IPS DF 6.9 (cell line): ENCODE results near the gene SYF2.
"Not testable (repeated sequence)": the region's sequence is repeated elsewhere in the genome, so short reads cannot be mapped to it uniquely, and the experiment has no call there.

Experiments used
- DNase-seq: peaks from one replicate; pipeline ENCODE4 v3.0.0-alpha.2; 2013; ENCODE audit warnings: low read depth, low spot score
- H3K27ac ChIP-seq: one replicate; pipeline ENCODE4 v1.5.1; 2013; ENCODE audit warnings: low read length, control low read depth
- H3K27me3 ChIP-seq: 2 replicates; pipeline ENCODE4 v1.6.1; 2013; ENCODE audit warnings: mild to moderate bottlenecking, low read length; ENCODE audit not compliant: control insufficient read depth, insufficient read depth
- H3K36me3 ChIP-seq: 2 replicates; pipeline ENCODE4 v1.6.1; 2013; ENCODE audit warnings: low read length; ENCODE audit not compliant: control insufficient read depth, insufficient read depth
- H3K4me1 ChIP-seq: 2 replicates; pipeline ENCODE4 v1.6.1; 2013; ENCODE audit warnings: low read length; ENCODE audit not compliant: control insufficient read depth, insufficient read depth
- H3K4me3 ChIP-seq: 2 replicates; pipeline ENCODE4 v1.5.1; 2013; ENCODE audit warnings: mild to moderate bottlenecking, low read length
- H3K9me3 ChIP-seq: 2 replicates; pipeline ENCODE4 v1.6.1; 2013; ENCODE audit warnings: low read length, inconsistent platforms; ENCODE audit not compliant: control insufficient read depth, insufficient read depth
- WGBS: extraction: QIAGEN DNeasy Blood & Tissue Kit; methylation state at CpG from one replicate; pipeline ENCODE4 v1.1.7; 2013; ENCODE audit warnings: mixed read lengths, missing lambda C conversion rate; ENCODE audit not compliant: insufficient read length, insufficient coverage; 5-methylcytosine and 5-hydroxymethylcytosine counted together

SYF2 gene

GRCh38 chr1:25232027-25232865, at the start of gene SYF2:
SYF2 (minus strand) TSS chr1:25232502; CDS start chr1:25232467, 35 bp downstream.
- H3K27me3 ChIP-seq = no peaks in the 10 kb centered on the region
- no peak within 1 kb of the TSS for H3K27ac ChIP-seq
- H3K36me3 ChIP-seq = no peaks in the 10 kb centered on the region
- WGBS = no CpG with 5 or more reads among the region's 54 CpGs
- peak within 1 kb of the TSS; percentile 87 for H3K4me3 ChIP-seq
- H3K9me3 ChIP-seq = no peaks in the 10 kb centered on the region
- no peaks in the 10 kb centered on the region for H3K4me1 ChIP-seq
- no peak for DNase-seq

GRCh38 chr1:25279693-25280111, 47.4 kb upstream of the SYF2 start:
- not testable (repeated sequence) for H3K9me3 ChIP-seq, H3K27ac ChIP-seq, H3K27me3 ChIP-seq, H3K4me3 ChIP-seq, H3K36me3 ChIP-seq, H3K4me1 ChIP-seq, DNase-seq
- WGBS = no CpG with 5 or more reads among the region's 5 CpGs

- not testable (repeated sequence) for H3K9me3 ChIP-seq, H3K27ac ChIP-seq, H3K4me1 ChIP-seq, H3K36me3 ChIP-seq, DNase-seq, H3K4me3 ChIP-seq, H3K27me3 ChIP-seq
- no CpG with 5 or more reads among the region's 8 CpGs for WGBS
These were observed 46.5 kb upstream of the SYF2 start for GRCh38 chr1:25278790-25279189.

- H3K4me3 ChIP-seq, H3K36me3 ChIP-seq, H3K4me1 ChIP-seq, DNase-seq, H3K27me3 ChIP-seq, H3K9me3 ChIP-seq, H3K27ac ChIP-seq: not testable (repeated sequence)
- no CpG with 5 or more reads among the region's 2 CpGs for WGBS
These were observed 46.1 kb upstream of the SYF2 start for GRCh38 chr1:25278358-25278757.

GRCh38 chr1:25277295-25277694, 45.0 kb upstream of the SYF2 start:
- not testable (repeated sequence) for H3K27me3 ChIP-seq, H3K9me3 ChIP-seq, DNase-seq, H3K4me1 ChIP-seq, H3K36me3 ChIP-seq, H3K27ac ChIP-seq, H3K4me3 ChIP-seq
- WGBS = no CpG with 5 or more reads among the region's 1 CpG

GRCh38 chr1:25275648-25276047, 43.3 kb upstream of the SYF2 start:
- WGBS = no CpG with 5 or more reads among the region's 4 CpGs
- not testable (repeated sequence) for H3K4me3 ChIP-seq, H3K9me3 ChIP-seq, H3K27me3 ChIP-seq, H3K4me1 ChIP-seq, H3K36me3 ChIP-seq, DNase-seq, H3K27ac ChIP-seq

- WGBS = no CpG with 5 or more reads among the region's 8 CpGs
- not testable (repeated sequence) for H3K36me3 ChIP-seq, H3K9me3 ChIP-seq, H3K27ac ChIP-seq, H3K27me3 ChIP-seq, DNase-seq, H3K4me1 ChIP-seq, H3K4me3 ChIP-seq
These were observed 39.9 kb upstream of the SYF2 start, which contains the start of gene RHD for GRCh38 chr1:25272238-25272637. RHD (plus strand) TSS chr1:25272509; CDS start chr1:25272548, 39 bp downstream.

- H3K4me3 ChIP-seq = peak overlapping the region; percentile 30; the same call in 1 of the 2 replicates
- WGBS = no CpG with 5 or more reads among the region's 14 CpGs
- H3K9me3 ChIP-seq, H3K27ac ChIP-seq, H3K27me3 ChIP-seq, H3K4me1 ChIP-seq, DNase-seq, H3K36me3 ChIP-seq: not testable (repeated sequence)
These were observed 36.0 kb upstream of the SYF2 start for GRCh38 chr1:25268143-25268760.

- H3K4me3 ChIP-seq = peak overlapping the region; percentile 78; the same call in 1 of the 2 replicates
- DNase-seq, H3K36me3 ChIP-seq, H3K9me3 ChIP-seq, H3K27ac ChIP-seq, H3K4me1 ChIP-seq, H3K27me3 ChIP-seq: not testable (repeated sequence)
- no CpG with 5 or more reads among the region's 56 CpGs for WGBS
These were observed 35.2 kb upstream of the SYF2 start for GRCh38 chr1:25267288-25268142.

GRCh38 chr1:25266554-25267287, 34.4 kb upstream of the SYF2 start:
- not testable (repeated sequence) for DNase-seq, H3K27me3 ChIP-seq, H3K4me1 ChIP-seq, H3K36me3 ChIP-seq, H3K9me3 ChIP-seq, H3K27ac ChIP-seq
- WGBS = no CpG with 5 or more reads among the region's 45 CpGs
- peak overlapping the region; percentile 39; the same call in 1 of the 2 replicates for H3K4me3 ChIP-seq
